Osteocyte (in vitro differentiated cells): ENCODE data around the gene STK31. TPM values are rescaled to one million over a fixed set of nuclear protein-coding genes. Genes with fewer than 3 reads are reported as not detected.

Experiments used
- DNase-seq: peaks from one replicate; pipeline ENCODE4 v3.0.0; 2021; ENCODE audit warnings: mixed read lengths; ENCODE audit not compliant: unreplicated experiment; ENCODE audit errors: extremely low spot score
- H3K27ac Mint-ChIP-seq: one replicate; pipeline ENCODE4 v1.8.0; 2021; ENCODE audit warnings: mild to moderate bottlenecking, mixed read lengths; ENCODE audit not compliant: unreplicated experiment
- H3K27me3 Mint-ChIP-seq: one replicate; pipeline ENCODE4 v1.8.0; 2021; ENCODE audit warnings: mixed read lengths; ENCODE audit not compliant: unreplicated experiment
- H3K36me3 Mint-ChIP-seq: one replicate; pipeline ENCODE4 v1.8.0; 2021; ENCODE audit warnings: mixed read lengths; ENCODE audit not compliant: unreplicated experiment
- H3K4me1 Mint-ChIP-seq: one replicate; pipeline ENCODE4 v1.8.0; 2021; ENCODE audit warnings: mixed read lengths; ENCODE audit not compliant: unreplicated experiment
- H3K4me3 Mint-ChIP-seq: one replicate; pipeline ENCODE4 v1.8.0; 2021; ENCODE audit warnings: mild to moderate bottlenecking, moderate library complexity, mixed read lengths; ENCODE audit not compliant: unreplicated experiment
- H3K9me3 Mint-ChIP-seq: one replicate; pipeline ENCODE4 v1.8.0; 2021; ENCODE audit warnings: mixed read lengths; ENCODE audit not compliant: unreplicated experiment
- CTCF ChIP-seq: fragments of 200-600 bp; sonication (generic); IDR thresholded peaks from 2 replicates; pipeline ENCODE4 v1.5.0; 2021; ENCODE audit warnings: antibody characterized with exemption, mild to moderate bottlenecking, moderate library complexity
- total RNA-seq: library from RNA; stranded (reverse); gene quantifications from 2 replicates; pipeline ENCODE4 v1.2.1, GENCODE V29; 2021

Gene STK31
- total RNA-seq, 1 donor from 2014 or later, result 0.35 TPM

- Mint-ChIP-seq H3K4me1 (peaks cover 11% of the 10 kb centered on the region), H3K36me3 (no peaks in the 10 kb centered on the region), H3K9me3 (no peaks in the 10 kb centered on the region), H3K4me3 (no peak overlapping the region), H3K27me3 (no peaks in the 10 kb centered on the region), H3K27ac (no peak overlapping the region)
- no peak for TF ChIP-seq CTCF
- DNase-seq, result no peak
These were observed 3.5 kb downstream of the STK31 start for GRCh38 chr7:23713285-23714149.

GRCh38 chr7:23714150-23714464, 4.1 kb downstream of the STK31 start:
- H3K4me3 Mint-ChIP-seq, result no peak overlapping the region
- H3K27me3 Mint-ChIP-seq, result no peaks in the 10 kb centered on the region
- H3K36me3 Mint-ChIP-seq, result no peaks in the 10 kb centered on the region
- DNase-seq, result no peak
- peaks cover 11% of the 10 kb centered on the region for H3K4me1 Mint-ChIP-seq
- no peaks in the 10 kb centered on the region for H3K9me3 Mint-ChIP-seq
- TF ChIP-seq CTCF, result no peak
- no peak overlapping the region for H3K27ac Mint-ChIP-seq

- Mint-ChIP-seq H3K36me3 (no peaks in the 10 kb centered on the region), H3K4me3 (no peak overlapping the region), H3K9me3 (no peaks in the 10 kb centered on the region), H3K27me3 (no peaks in the 10 kb centered on the region), H3K4me1 (peaks cover 11% of the 10 kb centered on the region), H3K27ac (no peak overlapping the region)
- DNase-seq, result no peak
- no peak for TF ChIP-seq CTCF
These were observed 4.6 kb downstream of the STK31 start for GRCh38 chr7:23714579-23714978.

GRCh38 chr7:23715099-23715498, 5.1 kb downstream of the STK31 start:
- peaks cover 11% of the 10 kb centered on the region for H3K4me1 Mint-ChIP-seq
- H3K9me3 Mint-ChIP-seq, result no peaks in the 10 kb centered on the region
- no peaks in the 10 kb centered on the region for H3K27me3 Mint-ChIP-seq
- no peak for TF ChIP-seq CTCF
- H3K36me3 Mint-ChIP-seq, result no peaks in the 10 kb centered on the region
- DNase-seq, result no peak
- no peak overlapping the region for H3K27ac Mint-ChIP-seq
- no peak overlapping the region for H3K4me3 Mint-ChIP-seq

GRCh38 chr7:23717788-23718187, 7.8 kb downstream of the STK31 start:
- Mint-ChIP-seq H3K4me1 (peaks cover 8% of the 10 kb centered on the region), H3K27me3 (peaks cover 7% of the 10 kb centered on the region), H3K27ac (no peak overlapping the region), H3K9me3 (no peaks in the 10 kb centered on the region), H3K4me3 (no peak overlapping the region), H3K36me3 (no peaks in the 10 kb centered on the region)
- no peak for DNase-seq
- TF ChIP-seq CTCF, result no peak
